ENCODE data around the gene INHBB. TPM values are rescaled to one million over a fixed set of nuclear protein-coding genes. Genes with fewer than 3 reads are reported as not detected.

INHBB gene
- total RNA-seq, 1 donor from 2014 or later: 0.62 TPM

- no peaks in the 10 kb centered on the region for H3K36me3 Mint-ChIP-seq (ENCODE audit: unreplicated experiment)
- DNase-seq (ENCODE audit: extremely low spot score, unreplicated experiment): no peak
- TF ChIP-seq CTCF (IDR thresholded peaks at IDR 0.05): no peak
- H3K4me1 Mint-ChIP-seq (ENCODE audit: unreplicated experiment): peaks cover 18% of the 10 kb centered on the region
- no peak overlapping the region for H3K27ac Mint-ChIP-seq (ENCODE audit: unreplicated experiment)
- peaks cover 57% of the 10 kb centered on the region for H3K27me3 Mint-ChIP-seq (ENCODE audit: unreplicated experiment)
- no peak overlapping the region for H3K4me3 Mint-ChIP-seq (ENCODE audit: unreplicated experiment)
- H3K9me3 Mint-ChIP-seq (ENCODE audit: unreplicated experiment): no peaks in the 10 kb centered on the region
Measured at GRCh38 chr2:120344214-120344975, 1.5 kb upstream of the INHBB start.

- no peak for DNase-seq (ENCODE audit: extremely low spot score, unreplicated experiment)
- no peak overlapping the region for H3K27ac Mint-ChIP-seq (ENCODE audit: unreplicated experiment)
- H3K36me3 Mint-ChIP-seq (ENCODE audit: unreplicated experiment): no peaks in the 10 kb centered on the region
- H3K4me3 Mint-ChIP-seq (ENCODE audit: unreplicated experiment): no peak overlapping the region
- TF ChIP-seq CTCF (IDR thresholded peaks at IDR 0.05): no peak
- peaks cover 58% of the 10 kb centered on the region for H3K27me3 Mint-ChIP-seq (ENCODE audit: unreplicated experiment)
- H3K9me3 Mint-ChIP-seq (ENCODE audit: unreplicated experiment): no peaks in the 10 kb centered on the region
- peaks cover 18% of the 10 kb centered on the region for H3K4me1 Mint-ChIP-seq (ENCODE audit: unreplicated experiment)
Measured at GRCh38 chr2:120344976-120345581, 857 bp upstream of the INHBB start.

GRCh38 chr2:120345608-120346007 is 328 bp upstream of the INHBB start:
- TF ChIP-seq CTCF (IDR thresholded peaks at IDR 0.05): no peak
- H3K36me3 Mint-ChIP-seq (ENCODE audit: unreplicated experiment): no peaks in the 10 kb centered on the region
- peaks cover 18% of the 10 kb centered on the region for H3K4me1 Mint-ChIP-seq (ENCODE audit: unreplicated experiment)
- no peak overlapping the region for H3K27ac Mint-ChIP-seq (ENCODE audit: unreplicated experiment)
- peaks cover 57% of the 10 kb centered on the region for H3K27me3 Mint-ChIP-seq (ENCODE audit: unreplicated experiment)
- no peak for DNase-seq (ENCODE audit: extremely low spot score, unreplicated experiment)
- no peaks in the 10 kb centered on the region for H3K9me3 Mint-ChIP-seq (ENCODE audit: unreplicated experiment)
- no peak overlapping the region for H3K4me3 Mint-ChIP-seq (ENCODE audit: unreplicated experiment)

GRCh38 chr2:120346667-120347358 is 877 bp downstream of the INHBB start:
- peaks cover 18% of the 10 kb centered on the region for H3K4me1 Mint-ChIP-seq (ENCODE audit: unreplicated experiment)
- peaks cover 61% of the 10 kb centered on the region for H3K27me3 Mint-ChIP-seq (ENCODE audit: unreplicated experiment)
- DNase-seq (ENCODE audit: extremely low spot score, unreplicated experiment): no peak
- H3K9me3 Mint-ChIP-seq (ENCODE audit: unreplicated experiment): no peaks in the 10 kb centered on the region
- no peak for TF ChIP-seq CTCF (IDR thresholded peaks at IDR 0.05)
- H3K36me3 Mint-ChIP-seq (ENCODE audit: unreplicated experiment): no peaks in the 10 kb centered on the region
- H3K27ac Mint-ChIP-seq (ENCODE audit: unreplicated experiment): no peak overlapping the region
- H3K4me3 Mint-ChIP-seq (ENCODE audit: unreplicated experiment): peak overlapping the region; percentile 58

Measured in osteocyte (in vitro differentiated cells).